Astrocyte (in vitro differentiated cells and primary cell): Measurements from ENCODE around the gene NEBL.

ENCODE experiments used
- CTCF ChIP-seq: IDR thresholded peaks from 2 replicates; pipeline ENCODE4 v1.5.1; 2011; ENCODE audit warnings: low read depth, mild to moderate bottlenecking, inconsistent platforms, low read length, moderate library complexity; ENCODE audit not compliant: insufficient read depth
- EZH2 ChIP-seq: IDR thresholded peaks from 2 replicates; pipeline ENCODE4 v1.6.1; 2012; ENCODE audit warnings: mild to moderate bottlenecking, low read length, inconsistent platforms; ENCODE audit not compliant: insufficient read depth

DNA sequence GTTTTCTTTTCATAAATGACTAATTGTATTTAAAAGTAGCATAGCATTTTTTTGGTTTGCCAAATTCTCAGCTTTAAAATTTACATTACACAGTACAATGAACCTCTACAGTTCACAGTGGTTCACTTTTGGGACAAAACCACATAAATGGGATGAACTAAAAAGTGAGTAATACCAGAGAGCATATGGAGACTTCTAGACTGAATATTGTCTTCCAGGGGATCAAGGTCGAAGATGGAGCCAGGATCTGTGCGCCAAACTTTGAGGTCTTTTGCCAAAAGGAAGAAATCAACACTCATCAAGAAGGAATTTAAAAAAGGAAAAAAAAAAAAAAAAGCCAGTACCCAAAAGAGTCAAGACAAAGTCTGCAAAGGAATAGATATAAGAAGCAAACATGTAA is 87.5 kb downstream of the NEBL start:
- TF ChIP-seq CTCF (no peak), EZH2 (no peak)
